OCI-LY3 (cell line): Measurements from ENCODE around the gene CAMK2G.

Source experiments
- H2AFZ ChIP-seq: fragments of 200-600, 300-600 bp; shearing (Covaris generic); 2 replicates; pipeline ENCODE4 v1.6.0; 2014; ENCODE audit warnings: antibody characterized with exemption, low read depth, low read length
- H3K27ac ChIP-seq: fragments of 200-600, 300-600 bp; sonication (generic); 2 replicates; pipeline ENCODE4 v1.5.1; 2014; ENCODE audit warnings: mild to moderate bottlenecking, low read length, moderate library complexity, mixed read lengths
- H3K27me3 ChIP-seq: fragments of 200-600, 300-600 bp; sonication (generic); 2 replicates; pipeline ENCODE4 v1.6.1; 2014; ENCODE audit warnings: low read depth, low read length, mixed read lengths
- H3K36me3 ChIP-seq: fragments of 200-600, 300-600 bp; sonication (generic); replicated peaks from 2 replicates; pipeline ENCODE3; 2014; ENCODE audit warnings: low read depth, low read length, mixed read lengths
- H3K4me1 ChIP-seq: fragments of 300-600, 200-600 bp; sonication (generic); 2 replicates; pipeline ENCODE4 v1.6.1; 2014; ENCODE audit warnings: low read length, mixed read lengths
- H3K4me2 ChIP-seq: fragments of 200-600, 300-600 bp; sonication (generic); 2 replicates; pipeline ENCODE4 v1.6.1; 2014; ENCODE audit warnings: low read length, mixed read lengths
- H3K4me3 ChIP-seq: fragments of 300-600, 200-600 bp; sonication (generic); 2 replicates; pipeline ENCODE4 v1.5.1; 2014; ENCODE audit warnings: antibody characterized with exemption, mild to moderate bottlenecking, low read length, moderate library complexity
- H3K79me2 ChIP-seq: fragments of 300-600, 200-600 bp; shearing (Covaris generic); 2 replicates; pipeline ENCODE4 v1.6.1; 2014; ENCODE audit warnings: mild to moderate bottlenecking, low read length, mixed read lengths
- H3K9ac ChIP-seq: fragments of 300-600, 200-600 bp; shearing (Covaris generic); 2 replicates; pipeline ENCODE4 v1.6.0; 2014; ENCODE audit warnings: mild to moderate bottlenecking, low read length, moderate library complexity
- H3K9me3 ChIP-seq: fragments of 200-600, 300-600 bp; shearing (Covaris generic); 2 replicates; pipeline ENCODE4 v1.6.1; 2014; ENCODE audit warnings: low read length, mixed read lengths; ENCODE audit not compliant: insufficient read depth
- H4K20me1 ChIP-seq: fragments of 200-600, 300-600 bp; sonication (generic); 2 replicates; pipeline ENCODE4 v1.6.1; 2016; ENCODE audit warnings: low read length, mixed read lengths; ENCODE audit not compliant: insufficient read depth
- EZH2phosphoT487 ChIP-seq: fragments of 200-600 bp; shearing (Covaris generic); IDR thresholded peaks from 2 replicates; pipeline ENCODE4 v1.6.1; 2018; ENCODE audit warnings: antibody characterized with exemption, mixed run types, low read depth
- TF ChIP-seq, protein P1 (sequence below): fragments of 200-600, 300-600 bp; sonication (generic); IDR thresholded peaks from 2 replicates; pipeline ENCODE4 v1.5.1; 2014; ENCODE audit warnings: antibody characterized with exemption, low read length, low read depth

CAMK2G gene

DNA sequence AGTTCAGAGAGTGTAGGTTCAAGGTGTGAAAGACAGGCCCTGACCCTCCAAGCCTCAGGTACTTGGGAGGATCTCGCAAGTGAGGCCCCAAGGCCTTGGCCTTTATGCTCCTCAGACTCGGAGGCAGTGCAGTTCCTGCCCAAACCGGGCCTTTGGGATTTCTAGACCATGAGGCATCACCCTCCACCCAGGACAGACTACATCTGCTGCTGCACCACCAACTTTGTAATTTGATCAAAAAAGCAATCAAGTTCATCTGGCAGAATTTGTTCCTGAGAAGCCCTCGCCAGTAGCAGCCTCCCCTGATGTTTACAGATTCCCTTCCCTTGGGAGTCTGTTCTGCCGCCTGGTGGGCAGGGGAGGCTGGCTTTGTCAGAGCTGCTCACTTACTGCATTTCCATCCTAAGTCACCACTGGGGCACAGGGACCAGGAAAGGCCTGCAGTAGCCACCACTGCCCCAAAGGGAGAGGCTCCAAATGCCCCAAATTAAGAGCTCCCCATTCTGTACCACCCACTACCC, 2.1 kb downstream of the CAMK2G start:
- Histone ChIP-seq H2AFZ (no peak overlapping the region), H3K27ac (no peak overlapping the region), H3K79me2 (no peaks in the 10 kb centered on the region), H4K20me1 (no peaks in the 10 kb centered on the region), H3K4me2 (no peak overlapping the region), H3K36me3 (no peaks in the 10 kb centered on the region), H3K27me3 (no peaks in the 10 kb centered on the region), H3K4me1 (peaks cover 5% of the 10 kb centered on the region; the same call in 1 of the 2 replicates), H3K4me3 (no peak overlapping the region), H3K9me3 (no peaks in the 10 kb centered on the region), H3K9ac (no peak overlapping the region)
- no peak for TF ChIP-seq EZH2phosphoT487
- TF ChIP-seq, protein P1, sequence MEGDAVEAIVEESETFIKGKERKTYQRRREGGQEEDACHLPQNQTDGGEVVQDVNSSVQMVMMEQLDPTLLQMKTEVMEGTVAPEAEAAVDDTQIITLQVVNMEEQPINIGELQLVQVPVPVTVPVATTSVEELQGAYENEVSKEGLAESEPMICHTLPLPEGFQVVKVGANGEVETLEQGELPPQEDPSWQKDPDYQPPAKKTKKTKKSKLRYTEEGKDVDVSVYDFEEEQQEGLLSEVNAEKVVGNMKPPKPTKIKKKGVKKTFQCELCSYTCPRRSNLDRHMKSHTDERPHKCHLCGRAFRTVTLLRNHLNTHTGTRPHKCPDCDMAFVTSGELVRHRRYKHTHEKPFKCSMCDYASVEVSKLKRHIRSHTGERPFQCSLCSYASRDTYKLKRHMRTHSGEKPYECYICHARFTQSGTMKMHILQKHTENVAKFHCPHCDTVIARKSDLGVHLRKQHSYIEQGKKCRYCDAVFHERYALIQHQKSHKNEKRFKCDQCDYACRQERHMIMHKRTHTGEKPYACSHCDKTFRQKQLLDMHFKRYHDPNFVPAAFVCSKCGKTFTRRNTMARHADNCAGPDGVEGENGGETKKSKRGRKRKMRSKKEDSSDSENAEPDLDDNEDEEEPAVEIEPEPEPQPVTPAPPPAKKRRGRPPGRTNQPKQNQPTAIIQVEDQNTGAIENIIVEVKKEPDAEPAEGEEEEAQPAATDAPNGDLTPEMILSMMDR, result no peak

DNA sequence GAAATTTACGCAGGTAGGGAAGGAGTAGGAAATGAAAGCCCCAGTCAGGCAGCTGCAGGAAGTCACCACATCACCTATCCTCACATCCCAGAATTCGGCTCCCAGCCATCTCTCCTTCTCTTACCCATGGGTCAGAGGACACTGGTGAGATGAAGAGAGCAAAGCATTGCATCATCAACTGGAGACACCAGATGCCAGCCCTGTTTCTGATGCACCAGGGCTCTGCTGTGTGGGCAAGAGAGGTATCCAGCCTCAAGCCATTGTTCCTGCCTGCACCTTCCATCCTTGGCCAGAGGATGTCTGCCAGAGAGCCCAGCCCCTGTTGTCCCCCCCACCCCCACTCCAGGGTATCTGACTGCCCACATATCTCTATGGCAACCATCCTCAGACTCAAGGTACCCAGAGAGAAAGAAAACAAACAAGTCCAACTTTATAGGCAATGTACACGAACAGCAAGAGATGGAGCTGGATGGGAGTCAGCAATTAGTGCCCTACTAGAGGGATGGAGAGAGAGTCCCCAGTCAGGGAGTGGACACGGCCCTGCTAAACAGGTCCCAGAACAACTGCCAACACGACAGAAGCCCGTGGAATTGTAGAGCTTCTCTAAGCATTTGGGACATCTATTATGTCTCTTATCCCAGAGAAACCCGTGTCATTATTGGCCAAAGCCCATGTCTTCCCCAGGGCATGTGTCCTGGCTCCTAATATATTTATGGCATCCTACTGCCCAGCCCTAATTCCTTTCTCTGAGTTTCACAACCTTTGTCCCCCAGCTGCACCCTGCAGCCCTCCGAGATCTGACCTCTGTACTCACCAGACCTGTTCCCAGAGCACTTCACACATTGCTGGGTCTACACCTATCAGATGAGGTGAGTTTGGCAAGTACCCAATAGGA, 2.8 kb downstream of the CAMK2G start:
- H2AFZ ChIP-seq, result no peak overlapping the region
- no peaks in the 10 kb centered on the region for H3K36me3 ChIP-seq
- TF ChIP-seq EZH2phosphoT487, result no peak
- TF ChIP-seq, protein P1, result no peak
- H3K9me3 ChIP-seq, result no peaks in the 10 kb centered on the region
- no peaks in the 10 kb centered on the region for H3K27me3 ChIP-seq
- no peak overlapping the region for H3K27ac ChIP-seq
- H4K20me1 ChIP-seq, result no peaks in the 10 kb centered on the region
- no peak overlapping the region for H3K4me2 ChIP-seq
- no peak overlapping the region for H3K4me3 ChIP-seq
- H3K4me1 ChIP-seq, result peaks cover 5% of the 10 kb centered on the region; the same call in 1 of the 2 replicates
- H3K79me2 ChIP-seq, result no peaks in the 10 kb centered on the region
- H3K9ac ChIP-seq, result no peak overlapping the region

DNA sequence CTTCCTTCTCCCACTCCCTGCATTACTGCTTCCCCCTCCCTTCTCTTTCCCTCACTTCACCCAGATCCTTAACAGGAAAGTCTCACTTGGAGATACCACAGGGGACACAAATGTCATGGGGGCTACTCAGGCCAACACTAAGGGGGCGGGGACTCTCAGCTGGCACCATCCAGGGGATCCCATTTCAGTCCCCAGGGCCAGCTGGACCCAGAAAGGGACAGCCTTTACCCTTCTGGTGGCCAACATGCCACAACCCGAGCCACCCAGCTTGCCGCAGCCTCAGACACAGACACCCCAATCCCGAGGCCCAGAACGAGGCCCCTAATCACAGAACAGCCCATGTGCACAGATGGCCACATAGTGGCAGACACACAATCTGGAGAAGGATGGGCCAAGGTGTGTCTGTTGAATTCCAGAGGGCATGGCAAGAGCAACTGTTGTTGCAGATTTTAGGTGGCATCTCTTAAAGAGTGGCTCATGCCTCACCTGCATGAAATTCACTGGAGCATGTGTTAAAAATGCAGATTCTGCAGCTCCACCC, 5.6 kb downstream of the CAMK2G start:
- Histone ChIP-seq H3K4me3 (no peak overlapping the region), H2AFZ (no peak overlapping the region), H3K27ac (no peak overlapping the region), H4K20me1 (no peaks in the 10 kb centered on the region), H3K9me3 (no peaks in the 10 kb centered on the region), H3K27me3 (no peaks in the 10 kb centered on the region), H3K4me1 (peaks cover 17% of the 10 kb centered on the region), H3K36me3 (no peaks in the 10 kb centered on the region), H3K79me2 (no peaks in the 10 kb centered on the region), H3K9ac (no peak overlapping the region), H3K4me2 (no peak overlapping the region)
- no peak for TF ChIP-seq EZH2phosphoT487
- TF ChIP-seq, protein P1, result no peak
